Measurements from ENCODE around the gene ADAMTS2. TPM values are rescaled to one million over a fixed set of nuclear protein-coding genes. Genes with fewer than 3 reads are reported as not detected.

The ADAMTS2 gene
- total RNA-seq, 1 experiment from 2014 or later: 3.9 TPM

DNA sequence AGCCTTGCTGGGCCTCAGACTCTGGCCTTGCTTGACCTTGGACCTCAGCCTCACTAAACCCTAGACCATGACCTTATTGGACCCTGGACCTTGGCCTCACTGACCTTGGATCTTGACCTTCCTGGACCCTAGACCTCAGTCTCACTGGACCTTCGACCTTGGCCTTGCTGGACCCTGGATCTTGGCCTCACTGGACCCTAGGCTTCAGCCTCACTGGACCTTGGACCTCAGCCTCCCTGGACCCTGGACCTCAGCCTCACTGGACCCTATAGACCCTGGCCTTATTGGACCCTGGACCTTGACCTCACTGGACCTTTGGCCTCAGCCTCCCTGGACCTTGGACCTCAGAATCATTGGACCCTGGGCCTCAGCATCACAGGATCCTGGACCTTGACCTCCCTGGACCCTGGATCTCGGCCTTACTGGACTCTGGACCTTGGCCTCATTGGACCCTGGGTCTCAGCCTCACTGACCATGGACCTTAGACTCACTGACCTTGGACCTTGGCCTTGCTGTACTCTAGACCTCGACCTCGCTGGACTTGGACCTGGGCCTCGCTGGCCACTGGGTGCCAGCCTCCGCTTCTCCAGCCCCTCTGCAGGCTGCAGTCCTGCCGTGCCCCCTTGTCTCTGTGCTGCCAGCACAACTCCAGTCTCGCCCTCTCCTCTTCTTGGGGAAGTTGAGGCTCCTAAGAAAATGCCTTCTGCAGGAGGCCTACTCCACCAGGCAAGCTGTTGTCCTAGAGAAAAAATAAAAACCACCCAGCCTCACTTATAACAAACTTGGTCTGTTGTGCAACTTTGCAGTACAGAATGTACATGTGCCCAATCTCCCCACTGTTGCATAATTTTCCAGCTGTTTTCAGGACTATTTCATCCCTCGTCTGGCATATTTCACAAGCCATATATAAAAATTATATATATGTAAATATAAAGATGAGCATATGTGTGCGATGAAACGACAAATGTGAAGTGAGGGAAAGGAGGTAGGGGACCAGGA, 11.0 kb upstream of the ADAMTS2 start:
- Histone ChIP-seq H3K9me2 (ENCODE audit: insufficient read depth) (no peaks in the 10 kb centered on the region), H3K9ac (ENCODE audit: low read length) (no peak overlapping the region), H3K4me1 (ENCODE audit: control insufficient read depth in 1 of 2, insufficient read depth in 2 of 2, low read length in 2 of 2) (no peaks in the 10 kb centered on the region), H3K9me3 (ENCODE audit: control insufficient read depth in 1 of 2, insufficient read depth in 1 of 2, low read depth in 1 of 2, low read length in 2 of 2) (no peaks in the 10 kb centered on the region), H3K4me2 (ENCODE audit: low read length) (no peak overlapping the region), H4K20me1 (ENCODE audit: insufficient read depth) (no peaks in the 10 kb centered on the region), H3K4me3 (replicated peaks in 1 of 2; ENCODE audit: low read depth in 1 of 2, low read length in 2 of 2) (no peak overlapping the region), H3K79me2 (ENCODE audit: insufficient read depth, low read length) (no peaks in the 10 kb centered on the region), H3K27ac (ENCODE audit: low read depth, low read length) (no peak overlapping the region), H3K27me3 (ENCODE audit: insufficient read depth, low read length) (no peaks in the 10 kb centered on the region), H3K36me3 (ENCODE audit: control insufficient read depth in 1 of 2, insufficient read depth in 2 of 2, low read length in 2 of 2) (no peaks in the 10 kb centered on the region), H2AFZ (ENCODE audit: low read depth, low read length, poor library complexity, severe bottlenecking) (no peak overlapping the region)
- ChIA-PET CTCF (no interaction called here), RAD21 (ENCODE audit: low non-redundant PET in 1 of 2, low total read pairs in 2 of 2, uncharacterized antibody in 2 of 2, unreplicated experiment in 2 of 2) (no interaction called here), POLR2A (no interaction called here)
- TF ChIP-seq, protein P1, sequence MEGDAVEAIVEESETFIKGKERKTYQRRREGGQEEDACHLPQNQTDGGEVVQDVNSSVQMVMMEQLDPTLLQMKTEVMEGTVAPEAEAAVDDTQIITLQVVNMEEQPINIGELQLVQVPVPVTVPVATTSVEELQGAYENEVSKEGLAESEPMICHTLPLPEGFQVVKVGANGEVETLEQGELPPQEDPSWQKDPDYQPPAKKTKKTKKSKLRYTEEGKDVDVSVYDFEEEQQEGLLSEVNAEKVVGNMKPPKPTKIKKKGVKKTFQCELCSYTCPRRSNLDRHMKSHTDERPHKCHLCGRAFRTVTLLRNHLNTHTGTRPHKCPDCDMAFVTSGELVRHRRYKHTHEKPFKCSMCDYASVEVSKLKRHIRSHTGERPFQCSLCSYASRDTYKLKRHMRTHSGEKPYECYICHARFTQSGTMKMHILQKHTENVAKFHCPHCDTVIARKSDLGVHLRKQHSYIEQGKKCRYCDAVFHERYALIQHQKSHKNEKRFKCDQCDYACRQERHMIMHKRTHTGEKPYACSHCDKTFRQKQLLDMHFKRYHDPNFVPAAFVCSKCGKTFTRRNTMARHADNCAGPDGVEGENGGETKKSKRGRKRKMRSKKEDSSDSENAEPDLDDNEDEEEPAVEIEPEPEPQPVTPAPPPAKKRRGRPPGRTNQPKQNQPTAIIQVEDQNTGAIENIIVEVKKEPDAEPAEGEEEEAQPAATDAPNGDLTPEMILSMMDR (IDR thresholded peaks at IDR 0.05 in 2 of 3, conservative IDR thresholded peaks at IDR 0.05 in 1 of 3; ENCODE audit: borderline replicate concordance in 1 of 3, insufficient read depth in 1 of 3, low read depth in 2 of 3, low read length in 2 of 3): no peak
- no peak for TF ChIP-seq ELF1 (IDR thresholded peaks at IDR 0.05; ENCODE audit: borderline replicate concordance, low read depth)
- TF ChIP-seq, protein P2, sequence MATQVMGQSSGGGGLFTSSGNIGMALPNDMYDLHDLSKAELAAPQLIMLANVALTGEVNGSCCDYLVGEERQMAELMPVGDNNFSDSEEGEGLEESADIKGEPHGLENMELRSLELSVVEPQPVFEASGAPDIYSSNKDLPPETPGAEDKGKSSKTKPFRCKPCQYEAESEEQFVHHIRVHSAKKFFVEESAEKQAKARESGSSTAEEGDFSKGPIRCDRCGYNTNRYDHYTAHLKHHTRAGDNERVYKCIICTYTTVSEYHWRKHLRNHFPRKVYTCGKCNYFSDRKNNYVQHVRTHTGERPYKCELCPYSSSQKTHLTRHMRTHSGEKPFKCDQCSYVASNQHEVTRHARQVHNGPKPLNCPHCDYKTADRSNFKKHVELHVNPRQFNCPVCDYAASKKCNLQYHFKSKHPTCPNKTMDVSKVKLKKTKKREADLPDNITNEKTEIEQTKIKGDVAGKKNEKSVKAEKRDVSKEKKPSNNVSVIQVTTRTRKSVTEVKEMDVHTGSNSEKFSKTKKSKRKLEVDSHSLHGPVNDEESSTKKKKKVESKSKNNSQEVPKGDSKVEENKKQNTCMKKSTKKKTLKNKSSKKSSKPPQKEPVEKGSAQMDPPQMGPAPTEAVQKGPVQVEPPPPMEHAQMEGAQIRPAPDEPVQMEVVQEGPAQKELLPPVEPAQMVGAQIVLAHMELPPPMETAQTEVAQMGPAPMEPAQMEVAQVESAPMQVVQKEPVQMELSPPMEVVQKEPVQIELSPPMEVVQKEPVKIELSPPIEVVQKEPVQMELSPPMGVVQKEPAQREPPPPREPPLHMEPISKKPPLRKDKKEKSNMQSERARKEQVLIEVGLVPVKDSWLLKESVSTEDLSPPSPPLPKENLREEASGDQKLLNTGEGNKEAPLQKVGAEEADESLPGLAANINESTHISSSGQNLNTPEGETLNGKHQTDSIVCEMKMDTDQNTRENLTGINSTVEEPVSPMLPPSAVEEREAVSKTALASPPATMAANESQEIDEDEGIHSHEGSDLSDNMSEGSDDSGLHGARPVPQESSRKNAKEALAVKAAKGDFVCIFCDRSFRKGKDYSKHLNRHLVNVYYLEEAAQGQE (IDR thresholded peaks at IDR 0.05; ENCODE audit: low read depth): no peak
- TF ChIP-seq ZNF274 (IDR thresholded peaks at IDR 0.05; ENCODE audit: low read depth, low read length): no peak
- no peak for TF ChIP-seq ZFX (IDR thresholded peaks at IDR 0.05)
- TF ChIP-seq CBX3 (IDR thresholded peaks at IDR 0.05; ENCODE audit: low read depth): no peak
- TF ChIP-seq, protein P3, sequence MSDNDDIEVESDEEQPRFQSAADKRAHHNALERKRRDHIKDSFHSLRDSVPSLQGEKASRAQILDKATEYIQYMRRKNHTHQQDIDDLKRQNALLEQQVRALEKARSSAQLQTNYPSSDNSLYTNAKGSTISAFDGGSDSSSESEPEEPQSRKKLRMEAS (IDR thresholded peaks at IDR 0.05): no peak
- TF ChIP-seq RAD21 (IDR thresholded peaks at IDR 0.05; ENCODE audit: low read depth): no peak
- TF ChIP-seq EZH2 (IDR thresholded peaks at IDR 0.05): no peak
- TF ChIP-seq CEBPB (IDR thresholded peaks at IDR 0.05; ENCODE audit: low read depth): no peak
- TF ChIP-seq SIN3A (IDR thresholded peaks at IDR 0.05; ENCODE audit: low read depth): no peak
- no peak for TF ChIP-seq SP1 (IDR thresholded peaks at IDR 0.05; ENCODE audit: low read depth)
- TF ChIP-seq TCF7L2 (IDR thresholded peaks at IDR 0.05; ENCODE audit: borderline replicate concordance, extremely low read depth, insufficient read depth, insufficient read length): no peak
- TF ChIP-seq EGR1 (IDR thresholded peaks at IDR 0.05; ENCODE audit: low read depth): no peak
- ATAC-seq: no peak
- BruUV-seq (replicated peaks): no TSS peak
- intact Hi-C loops (cut with micrococcal nuclease): no loop called here
- no peak for DNase-seq (ENCODE audit: low read depth, low spot score)

Data from HCT116 (cell line).